Tibial artery (tissue), 4 donors: ENCODE data around the gene LIPF.
"Not testable (repeated sequence)": the region's sequence is repeated elsewhere in the genome, so short reads cannot be mapped to it uniquely, and the experiment has no call there.

Source experiments
- DNase-seq, 2 donors: peaks; one replicate each; pipeline ENCODE4 v3.0.0-alpha.2; 2019
- H3K27ac ChIP-seq, 2 donors: fragments of 200-600 bp; sonication (generic) in 1 of 2; 1 replicate in 1 of 2; 2 replicates in 1 of 2; pipeline ENCODE4 v1.5.1; 2018 to 2019; ENCODE audit warnings: mild to moderate bottlenecking in 1 of 2
- H3K27me3 ChIP-seq, 2 donors: fragments of 200-600 bp; sonication (generic) in 1 of 2; one replicate each; pipeline versions ENCODE4 v1.5.1 to v1.6.0; 2016 to 2019
- H3K36me3 ChIP-seq, 3 donors: fragments of 200-600 bp; sonication (generic) in 2 of 3; one replicate each; pipeline ENCODE4 v1.5.1; 2016 to 2019; ENCODE audit warnings: mild to moderate bottlenecking in 2 of 3
- H3K4me1 ChIP-seq, 4 donors: fragments of 200-600 bp; sonication (generic) in 2 of 4; 1 replicate in 3 of 4; 2 replicates in 1 of 4; pipeline ENCODE4 v1.5.1; 2016 to 2019
- H3K4me3 ChIP-seq, 2 donors: fragments of 200-600 bp; sonication (generic) in 1 of 2; 1 replicate in 1 of 2; 2 replicates in 1 of 2; pipeline ENCODE4 v1.5.1; 2018 to 2019; ENCODE audit warnings: mild to moderate bottlenecking in 2 of 2
- H3K9me3 ChIP-seq, 3 donors: fragments of 200-600 bp; sonication (generic) in 1 of 3; one replicate each; pipeline ENCODE4 v1.5.1; 2016 to 2019
- CTCF ChIP-seq, 2 experiments: fragments of 200-600 bp in 1 of 2; fragments of 450-650 bp in 1 of 2; IDR thresholded peaks; one replicate each; pipeline ENCODE4 v1.5.1; 2017 to 2019; ENCODE audit warnings: antibody characterized with exemption in 2 of 2, mild to moderate bottlenecking in 1 of 2, moderate library complexity in 1 of 2
- intact Hi-C: fragments of 100-400 bp; cut with DNase I; formaldehyde crosslinking; loops from one replicate; pipeline ENCODE4 v1.15.0; 2023; ENCODE audit warnings: low total_unique reads

Gene LIPF

GRCh38 chr10:88661018-88661417, 3.2 kb upstream of the LIPF start:
- H3K27me3 ChIP-seq: no peaks in the 10 kb centered on the region
- TF ChIP-seq CTCF (IDR thresholded peaks at IDR 0.05): no peak
- H3K4me3 ChIP-seq: no peak overlapping the region
- H3K36me3 ChIP-seq: no peaks in the 10 kb centered on the region
- no peak for DNase-seq
- no peaks in the 10 kb centered on the region for H3K9me3 ChIP-seq
- no peaks in the 10 kb centered on the region for H3K4me1 ChIP-seq
- intact Hi-C loops: no loop called here
- no peak overlapping the region for H3K27ac ChIP-seq

GRCh38 chr10:88661577-88661976, 2.7 kb upstream of the LIPF start:
- intact Hi-C loops: no loop called here
- Histone ChIP-seq H3K36me3 (no peaks in the 10 kb centered on the region), H3K4me1 (no peaks in the 10 kb centered on the region), H3K27ac (no peak overlapping the region), H3K9me3 (no peaks in the 10 kb centered on the region), H3K4me3 (no peak overlapping the region), H3K27me3 (no peaks in the 10 kb centered on the region)
- DNase-seq: no peak
- TF ChIP-seq CTCF (IDR thresholded peaks at IDR 0.05): no peak

- H3K4me3 ChIP-seq, H3K27ac ChIP-seq, H3K27me3 ChIP-seq, H3K9me3 ChIP-seq, DNase-seq, intact Hi-C loops, H3K4me1 ChIP-seq, H3K36me3 ChIP-seq: not testable (repeated sequence)
Measured at GRCh38 chr10:88663153-88663552, 1.1 kb upstream of the LIPF start.

GRCh38 chr10:88668465-88668864, 4.2 kb downstream of the LIPF start:
- H3K36me3 ChIP-seq: no peaks in the 10 kb centered on the region
- no peaks in the 10 kb centered on the region for H3K27me3 ChIP-seq
- H3K4me1 ChIP-seq: no peaks in the 10 kb centered on the region
- no peak overlapping the region for H3K27ac ChIP-seq
- H3K9me3 ChIP-seq: no peaks in the 10 kb centered on the region
- intact Hi-C loops: no loop called here
- no peak overlapping the region for H3K4me3 ChIP-seq
- no peak for TF ChIP-seq CTCF (IDR thresholded peaks at IDR 0.05)
- DNase-seq: no peak

GRCh38 chr10:88670497-88670896, 6.3 kb downstream of the LIPF start:
- H3K4me1 ChIP-seq: no peaks in the 10 kb centered on the region
- no peak for DNase-seq
- no peaks in the 10 kb centered on the region for H3K9me3 ChIP-seq
- H3K27me3 ChIP-seq: no peaks in the 10 kb centered on the region
- no peak overlapping the region for H3K27ac ChIP-seq
- TF ChIP-seq CTCF (IDR thresholded peaks at IDR 0.05): no peak
- H3K4me3 ChIP-seq: no peak overlapping the region
- no peaks in the 10 kb centered on the region for H3K36me3 ChIP-seq
- intact Hi-C loops: no loop called here

- H3K4me1 ChIP-seq: no peaks in the 10 kb centered on the region
- TF ChIP-seq CTCF (IDR thresholded peaks at IDR 0.05): no peak
- no peaks in the 10 kb centered on the region for H3K36me3 ChIP-seq
- DNase-seq: no peak
- intact Hi-C loops: no loop called here
- no peak overlapping the region for H3K27ac ChIP-seq
- no peaks in the 10 kb centered on the region for H3K27me3 ChIP-seq
- H3K4me3 ChIP-seq: no peak overlapping the region
- no peaks in the 10 kb centered on the region for H3K9me3 ChIP-seq
Measured at GRCh38 chr10:88672041-88672440, 7.8 kb downstream of the LIPF start.
